K562 (cell line): ENCODE measurements around the gene XRRA1. TPM values are rescaled to one million over a fixed set of nuclear protein-coding genes. Genes with fewer than 3 reads are reported as not detected.

Source experiments
- ATAC-seq: fragments of 200-7000 bp; cut with Tn5 transposase; 3 replicates; pipeline ENCODE4 v1.9.1; 2020; ENCODE audit warnings: moderate library complexity
- BruUV-seq: library from RNA; stranded (reverse); fragments of 400-500 nt; replicated peaks from 2 replicates; lab custom pipeline; 2021; lab: Mats Ljungman, UMichigan
- CTCF ChIA-PET: fragments of 300-600 bp; formaldehyde crosslinking; extraction: SDS; loops from one replicate; lab custom pipeline; 2021; ENCODE audit warnings: low intra/inter-chr PET ratio; lab: Yijun Ruan, JAX
- POLR2A ChIA-PET: fragments of 300-600, 350-650 bp; sonication (Branson Sonifier 250); formaldehyde crosslinking; extraction: SDS; loops from one replicate; lab custom pipeline; 2021; ENCODE audit warnings: antibody characterized with exemption, inconsistent platforms; lab: Yijun Ruan, JAX
- DNase-seq, 4 experiments: peaks; one replicate each; pipeline versions ENCODE4 v3.0.0 to v3.0.0-alpha.2; 2011 to 2018; ENCODE audit warnings: low spot score in 3 of 4, mixed read lengths in 3 of 4; ENCODE audit errors: extremely low read depth in 1 of 4
- FAIRE-seq: peaks from 2 replicates; lab custom pipeline; 2011; peaks lifted over from hg19 to GRCh38; lab: Jason Lieb, UNC
- H2AFZ ChIP-seq: 2 replicates; pipeline ENCODE4 v1.6.0; 2011; ENCODE audit warnings: low read depth, low read length, control low read depth, inconsistent platforms
- H3K27ac ChIP-seq: fragments of 200-600 bp; 3 replicates; pipeline ENCODE4 v1.8.0; 2011; ENCODE audit warnings: low read depth, mild to moderate bottlenecking, control low read depth, inconsistent platforms, low read length, moderate library complexity, mixed read lengths; ENCODE audit errors: extremely low read depth
- H3K27me3 ChIP-seq, 2 experiments: fragments of 300-600 bp in 1 of 2; 2 replicates in 1 of 2; 3 replicates in 1 of 2; pipeline versions ENCODE4 v1.6.0 to v1.8.0; 2011; ENCODE audit warnings: inconsistent platforms in 2 of 2, low read length in 2 of 2, mild to moderate bottlenecking in 1 of 2, mixed read lengths in 1 of 2, moderate library complexity in 1 of 2; ENCODE audit not compliant: control insufficient read depth in 2 of 2, insufficient read depth in 2 of 2
- H3K36me3 ChIP-seq: fragments of 300-600 bp; 3 replicates; pipeline ENCODE4 v1.8.0; 2011; ENCODE audit warnings: mild to moderate bottlenecking, low read length, inconsistent platforms; ENCODE audit not compliant: control insufficient read depth, insufficient read depth
- H3K4me1 ChIP-seq, 2 experiments: fragments of 200-600 bp in 1 of 2; replicated peaks in 1 of 2; 2 replicates in 1 of 2; 3 replicates in 1 of 2; pipeline versions ENCODE4 v1.5.1 to v1.8.0; 2011; ENCODE audit warnings: inconsistent platforms in 2 of 2, low read length in 2 of 2, mild to moderate bottlenecking in 1 of 2, mixed read lengths in 1 of 2, moderate library complexity in 1 of 2; ENCODE audit not compliant: control insufficient read depth in 2 of 2, insufficient read depth in 2 of 2
- H3K4me2 ChIP-seq: 2 replicates; pipeline ENCODE4 v1.6.1; 2011; ENCODE audit warnings: low read length, control low read depth, inconsistent platforms, mixed read lengths; ENCODE audit not compliant: insufficient read depth
- H3K4me3 ChIP-seq: fragments of 200-600 bp; sonication (generic), shearing (Covaris generic); 2 replicates; pipeline ENCODE4 v1.5.1; 2016; ENCODE audit warnings: control low read depth, inconsistent platforms
- H3K79me2 ChIP-seq: fragments of 200-600 bp; 3 replicates; pipeline ENCODE4 v1.8.0; 2011; ENCODE audit warnings: low read length, inconsistent platforms; ENCODE audit not compliant: control insufficient read depth, insufficient read depth
- H3K9ac ChIP-seq, 2 experiments: 2 replicates each; pipeline versions ENCODE4 v1.6.0 to v1.6.1; 2011; ENCODE audit warnings: low read depth in 2 of 2, low read length in 2 of 2, control low read depth in 1 of 2, inconsistent platforms in 1 of 2, mild to moderate bottlenecking in 1 of 2, mixed read lengths in 1 of 2; ENCODE audit not compliant: insufficient read depth in 1 of 2
- H3K9me1 ChIP-seq: one replicate; pipeline ENCODE4 v1.6.0; 2011; ENCODE audit warnings: inconsistent platforms, mild to moderate bottlenecking, low read length, moderate library complexity; ENCODE audit not compliant: control insufficient read depth, insufficient read depth
- H3K9me3 ChIP-seq: replicated peaks from 2 replicates; pipeline ENCODE4 v1.5.1; 2011; ENCODE audit warnings: low read depth, low read length, inconsistent platforms; ENCODE audit not compliant: control insufficient read depth, insufficient read depth
- H4K20me1 ChIP-seq: replicated peaks from 2 replicates; pipeline ENCODE4 v1.6.1; 2011; ENCODE audit warnings: low read length, inconsistent platforms, mixed read lengths; ENCODE audit not compliant: control insufficient read depth, insufficient read depth
- BCOR ChIP-seq: fragments of 450-650 bp; IDR thresholded peaks from 2 replicates; pipeline ENCODE4 v1.6.1; 2016
- C11orf30 ChIP-seq: fragments of 450-650 bp; IDR thresholded peaks from 2 replicates; pipeline ENCODE4 v1.6.1; 2016; ENCODE audit warnings: low read depth, mild to moderate bottlenecking
- DACH1 ChIP-seq: fragments of 450-650 bp; IDR thresholded peaks from 2 replicates; pipeline ENCODE4 v1.6.1; 2018; ENCODE audit not compliant: partially characterized antibody
- DDX20 ChIP-seq: fragments of 450-650 bp; IDR thresholded peaks from 2 replicates; pipeline ENCODE4 v1.6.1; 2016; ENCODE audit warnings: missing genetic modification characterization, low read depth, mild to moderate bottlenecking, missing compliant biosample characterization, moderate library complexity
- FOXM1 ChIP-seq, 2 experiments: fragments of 450-650 bp in 1 of 2; sonication (generic) in 1 of 2; formaldehyde crosslinking in 1 of 2; IDR thresholded peaks; 2 replicates each; pipeline versions ENCODE4 v1.6.1 to v1.9.0; 2017 to 2022; ENCODE audit warnings: low read depth in 2 of 2, mild to moderate bottlenecking in 2 of 2, missing genetic modification reagents in 1 of 2, moderate library complexity in 1 of 2
- HLTF ChIP-seq: fragments of 450-650 bp; IDR thresholded peaks from 2 replicates; pipeline ENCODE4 v1.6.1; 2016
- HMGN3 ChIP-seq: IDR thresholded peaks from 2 replicates; pipeline ENCODE4 v1.6.1; 2011; ENCODE audit warnings: borderline replicate concordance, low read depth, mild to moderate bottlenecking, mixed read lengths, low read length; ENCODE audit not compliant: insufficient read length; ENCODE audit errors: extremely low read depth
- JUND ChIP-seq, 2 experiments: IDR thresholded peaks; 2 replicates in 1 of 2; 3 replicates in 1 of 2; pipeline ENCODE4 v1.6.1; 2011; ENCODE audit warnings: borderline replicate concordance in 2 of 2, low read depth in 2 of 2, low read length in 2 of 2, improper control_type of control experiment in 1 of 2, missing biosample characterization in 1 of 2, missing genetic modification characterization in 1 of 2, missing genetic modification reagents in 1 of 2
- KLF10 ChIP-seq: fragments of 250-450 bp; sonication (Bioruptor Pico); IDR thresholded peaks from 2 replicates; pipeline ENCODE4 v1.6.1; 2021; ENCODE audit warnings: matching md5 sums
- LARP7 ChIP-seq: fragments of 450-650 bp; IDR thresholded peaks from 2 replicates; pipeline ENCODE4 v1.6.1; 2016
- MAFF ChIP-seq: IDR thresholded peaks from 2 replicates; pipeline ENCODE4 v1.6.1; 2012; ENCODE audit warnings: low read length, improper control_type of control experiment
- MAFG ChIP-seq: fragments of 450-650 bp; conservative IDR thresholded peaks from 2 replicates; pipeline ENCODE4 v1.6.1; 2016; ENCODE audit warnings: missing genetic modification characterization, missing compliant biosample characterization
- MECOM ChIP-seq: fragments of 250-450 bp; sonication (Bioruptor Pico); IDR thresholded peaks from 2 replicates; pipeline ENCODE4 v1.8.0; 2022; ENCODE audit warnings: inconsistent platforms
- MLX ChIP-seq, 2 experiments: fragments of 450-650 bp in 1 of 2; sonication (generic) in 1 of 2; formaldehyde crosslinking; conservative IDR thresholded peaks; 2 replicates each; pipeline versions ENCODE4 v1.4.0 to v1.8.1; 2020 to 2022; ENCODE audit warnings: mild to moderate bottlenecking in 1 of 2, missing genetic modification reagents in 1 of 2
- RHOXF2B ChIP-seq: fragments of 250-450 bp; sonication (Bioruptor Pico); conservative IDR thresholded peaks from 2 replicates; pipeline ENCODE4 v1.5.1; 2021
- SUPT5H ChIP-seq: fragments of 450-650 bp; IDR thresholded peaks from 2 replicates; pipeline ENCODE4 v1.6.1; 2016
- TSC22D4 ChIP-seq: fragments of 450-650 bp; IDR thresholded peaks from 2 replicates; pipeline ENCODE4 v1.6.1; 2016; ENCODE audit warnings: missing genetic modification characterization, missing biosample characterization, control low read depth
- ZNF12 ChIP-seq: sonication (generic); formaldehyde crosslinking; IDR thresholded peaks from 2 replicates; pipeline ENCODE4 v1.4.0; 2020; ENCODE audit warnings: mild to moderate bottlenecking, missing genetic modification reagents
- ZNF316 ChIP-seq: fragments of 450-650 bp; IDR thresholded peaks from 2 replicates; pipeline ENCODE4 v1.6.1; 2016
- ZNF507 ChIP-seq: conservative IDR thresholded peaks from 2 replicates; pipeline ENCODE4 v1.6.1; 2017; ENCODE audit warnings: missing genetic modification characterization, missing compliant biosample characterization
- ZNF518B ChIP-seq: fragments of 250-450 bp; sonication (Bioruptor Pico); IDR thresholded peaks from 2 replicates; pipeline ENCODE4 v1.5.0; 2021; ENCODE audit warnings: mild to moderate bottlenecking, moderate library complexity
- WGBS: fragments of 100-300 bp; shearing (Covaris generic); methylation state at CpG from one replicate; pipeline ENCODE4 v1.1.6; 2016; ENCODE audit warnings: low coverage, mixed read lengths; ENCODE audit not compliant: insufficient coverage; ENCODE audit errors: missing lambda C conversion rate; 5-methylcytosine and 5-hydroxymethylcytosine counted together
- in situ Hi-C: fragments of 300-500 bp; cut with MboI; formaldehyde crosslinking; loops from 4 replicates; pipeline ENCODE4 v1.15.0; 2018; ENCODE audit warnings: inconsistent platforms, mixed read lengths
- intact Hi-C: fragments of 100-400 bp; cut with micrococcal nuclease; formaldehyde crosslinking; loops from 2 replicates; pipeline ENCODE4 v1.14.2; 2022
- polyA plus RNA-seq, 8 experiments: library from polyadenylated mRNA; depleted of rRNA in 4 of 8; stranded (reverse) in 5 of 8; unstranded in 3 of 8; fragments of >200 nt; fragmentation: Nextera tagmentation in 2 of 8; fragmentation: Illumina TruSeq in 1 of 8; extraction: Ambion mirVana in 2 of 8; extraction: Trizol in 1 of 8; gene quantifications; 2 replicates each; pipeline versions ENCODE4 v1.2.1 to v1.2.3, GENCODE V29; 2011 to 2014; ENCODE audit warnings: inconsistent platforms in 1 of 8, missing spikeins in 1 of 8
- total RNA-seq, 7 experiments: library from RNA; depleted of rRNA in 6 of 7; stranded (reverse); fragments of >200 nt in 6 of 7; fragmentation: Illumina TruSeq in 2 of 7; extraction: Trizol in 2 of 7; gene quantifications; 2 replicates each; pipeline versions ENCODE4 v1.2.1 to v1.2.3, GENCODE V29; 2011 to 2021; ENCODE audit warnings: low replicate concordance in 1 of 7

The XRRA1 gene
- total and polyA plus RNA-seq, 9 of the 15 experiments (the other 6 are each of a cell fraction or from before 2014, with no cell fraction given): 5.0 to 22.5 (median 16.0) TPM

- intact Hi-C loops (no loop called here), in situ Hi-C loops (no loop called here)
- WGBS: 100% methylated on average over 1 of the region's 1 CpG
- Histone ChIP-seq H3K4me2 (no peak overlapping the region), H3K27me3 (no peaks in the 10 kb centered on the region), H3K36me3 (peaks cover 60% of the 10 kb centered on the region), H3K4me3 (no peak overlapping the region), H3K4me1 (no peaks in the 10 kb centered on the region), H3K79me2 (no peaks in the 10 kb centered on the region; the same call in 2 of the 3 replicates), H2AFZ (no peak overlapping the region), H3K27ac (no peak overlapping the region), H3K9me3 (peaks cover 31% of the 10 kb centered on the region), H3K9me1 (no peaks in the 10 kb centered on the region), H4K20me1 (no peaks in the 10 kb centered on the region), H3K9ac (no peak overlapping the region)
- POLR2A ChIA-PET: no interaction called here
- no peak for FAIRE-seq
- no TSS peak for BruUV-seq
- DNase-seq: no peak
- no peak for ATAC-seq
- CTCF ChIA-PET: no interaction called here
- TF ChIP-seq KLF10 (CRISPR knock-in tag): no peak
- TF ChIP-seq LARP7: no peak
- TF ChIP-seq MECOM (CRISPR knock-in tag): no peak
- peak; percentile 57 for TF ChIP-seq MAFG (tag)
- no peak for TF ChIP-seq ZNF518B (CRISPR knock-in tag)
- no peak for TF ChIP-seq HMGN3
- TF ChIP-seq TSC22D4: no peak
- TF ChIP-seq DACH1: no peak
- TF ChIP-seq ZNF316: peak; percentile 86
- TF ChIP-seq BCOR: no peak
- TF ChIP-seq HLTF: no peak
- no peak for TF ChIP-seq SUPT5H
- TF ChIP-seq MAFF: peak; percentile 58
- no peak for TF ChIP-seq RHOXF2B (CRISPR knock-in tag)
- peak; percentile 65 for TF ChIP-seq C11orf30
- no peak for TF ChIP-seq DDX20 (tag)
- no peak for TF ChIP-seq ZNF12 (CRISPR knock-in tag)
- TF ChIP-seq FOXM1 (IDR thresholded peaks at IDR 0.05; ENCODE audit: low read depth): no peak
- no peak for TF ChIP-seq FOXM1 (CRISPR knock-in tag; IDR thresholded peaks at IDR 0.05; ENCODE audit: low read depth)
- TF ChIP-seq MLX (CRISPR knock-in tag; conservative IDR thresholded peaks at IDR 0.05): no peak
- TF ChIP-seq JUND (IDR thresholded peaks at IDR 0.05; ENCODE audit: borderline replicate concordance, low read depth, low read length): no peak
- TF ChIP-seq JUND (tag; IDR thresholded peaks at IDR 0.05; ENCODE audit: borderline replicate concordance, low read depth, low read length): no peak
- TF ChIP-seq ZNF507 (tag): peak; percentile 79
Measured at GRCh38 chr11:74824285-74824982, 124.5 kb downstream of the XRRA1 start.
